ENCODE measurements around the gene SERPINB13. TPM values are rescaled to one million over a fixed set of nuclear protein-coding genes. Genes with fewer than 3 reads are reported as not detected.

SERPINB13 gene
- polyA plus RNA-seq, 1 donor from 2014 or later, result not detected

DNA sequence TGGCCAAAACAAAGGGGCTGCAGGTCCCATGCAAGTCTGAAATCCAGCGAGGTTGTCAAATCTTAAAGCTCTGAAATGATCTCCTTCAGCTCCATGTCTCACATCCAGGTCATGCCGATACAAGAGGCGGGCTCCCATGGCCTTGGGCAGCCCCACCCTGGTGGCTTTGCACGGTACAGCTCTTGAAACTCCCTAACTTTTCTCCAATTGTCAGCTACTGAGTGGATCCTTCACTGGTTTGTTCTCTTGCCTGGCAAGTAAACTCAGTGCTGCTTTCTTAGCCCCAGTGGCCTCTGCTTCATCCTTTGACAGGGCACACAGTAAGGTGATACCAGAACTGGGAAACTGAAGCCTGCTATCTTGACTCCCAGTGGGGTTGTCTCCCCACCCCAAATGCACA, 26.3 kb downstream of the SERPINB13 start:
- Histone ChIP-seq H3F3A (ENCODE audit: insufficient read depth, low read length, poor library complexity, severe bottlenecking) (no peaks in the 10 kb centered on the region), H3K9me3 (ENCODE audit: low read length) (no peaks in the 10 kb centered on the region), H3K4me3 (ENCODE audit: low read length) (no peak overlapping the region), H3K9me2 (ENCODE audit: insufficient read depth, low read length) (no peaks in the 10 kb centered on the region), H3K79me2 (replicated peaks; ENCODE audit: insufficient read depth, low read length) (no peaks in the 10 kb centered on the region), H3K36me3 (ENCODE audit: insufficient read depth, low read length) (no peaks in the 10 kb centered on the region), H3K9ac (ENCODE audit: low read length) (no peak overlapping the region), H4K20me1 (ENCODE audit: insufficient read depth) (no peaks in the 10 kb centered on the region), H3K4me2 (ENCODE audit: low read length) (no peak overlapping the region), H2AFZ (ENCODE audit: low read depth, low read length) (no peak overlapping the region), H3K27me3 (ENCODE audit: insufficient read depth, low read depth, low read length) (no peaks in the 10 kb centered on the region), H3K27ac (ENCODE audit: low read length) (no peak overlapping the region)
- TF ChIP-seq REST (IDR thresholded peaks at IDR 0.05; ENCODE audit: borderline replicate concordance), result no peak
- no peak for TF ChIP-seq EZH2 (IDR thresholded peaks at IDR 0.05; ENCODE audit: borderline replicate concordance, insufficient read depth, low read length, poor library complexity, severe bottlenecking)
- TF ChIP-seq SMC3 (conservative IDR thresholded peaks at IDR 0.05; ENCODE audit: poor library complexity), result no peak
- TF ChIP-seq MXI1 (conservative IDR thresholded peaks at IDR 0.05; ENCODE audit: poor library complexity, severe bottlenecking), result no peak
- TF ChIP-seq EP300 (conservative IDR thresholded peaks at IDR 0.05; ENCODE audit: poor library complexity, severe bottlenecking), result no peak
- no peak for TF ChIP-seq RAD21 (conservative IDR thresholded peaks at IDR 0.05)
- TF ChIP-seq POLR2AphosphoS5 (IDR thresholded peaks at IDR 0.05), result no peak
- TF ChIP-seq CTCF (IDR thresholded peaks at IDR 0.05; ENCODE audit: poor library complexity, severe bottlenecking), result no peak
- TF ChIP-seq TAF1 (IDR thresholded peaks at IDR 0.05; ENCODE audit: low read depth), result no peak

GRCh38 chr18:63617049-63617914, 30.1 kb downstream of the SERPINB13 start:
- no peak for TF ChIP-seq TAF1 (IDR thresholded peaks at IDR 0.05; ENCODE audit: low read depth)
- peak; percentile 76 for TF ChIP-seq POLR2AphosphoS5 (IDR thresholded peaks at IDR 0.05)
- TF ChIP-seq EP300 (conservative IDR thresholded peaks at IDR 0.05; ENCODE audit: poor library complexity, severe bottlenecking), result peak; percentile 49
- H3K27me3 ChIP-seq (ENCODE audit: insufficient read depth, low read depth, low read length), result no peaks in the 10 kb centered on the region
- H4K20me1 ChIP-seq (ENCODE audit: insufficient read depth), result no peaks in the 10 kb centered on the region
- no peaks in the 10 kb centered on the region for H3K79me2 ChIP-seq (replicated peaks; ENCODE audit: insufficient read depth, low read length)
- no peak overlapping the region for H3K4me3 ChIP-seq (ENCODE audit: low read length)
- no peak overlapping the region for H2AFZ ChIP-seq (ENCODE audit: low read depth, low read length)
- H3K4me2 ChIP-seq (ENCODE audit: low read length), result no peak overlapping the region
- H3K9me2 ChIP-seq (ENCODE audit: insufficient read depth, low read length), result no peaks in the 10 kb centered on the region
- no peak overlapping the region for H3K27ac ChIP-seq (ENCODE audit: low read length)
- H3K9me3 ChIP-seq (ENCODE audit: low read length), result no peaks in the 10 kb centered on the region
- H3K36me3 ChIP-seq (ENCODE audit: insufficient read depth, low read length), result no peaks in the 10 kb centered on the region
- H3F3A ChIP-seq (ENCODE audit: insufficient read depth, low read length, poor library complexity, severe bottlenecking), result no peaks in the 10 kb centered on the region
- no peak overlapping the region for H3K9ac ChIP-seq (ENCODE audit: low read length)
